ENCODE measurements around the gene MAD1L1. TPM values are rescaled to one million over a fixed set of nuclear protein-coding genes. Genes with fewer than 3 reads are reported as not detected.

The MAD1L1 gene
- total and polyA plus RNA-seq, 2 of the 4 experiments (the other 2 are of a cell fraction) = 29.0 to 40.9 TPM

- TF ChIP-seq MXI1 (IDR thresholded peaks at IDR 0.05; ENCODE audit: borderline replicate concordance, low read depth, low read length) = no peak
Measured at GRCh38 chr7:1814089-1814811, 418.5 kb downstream of the MAD1L1 start (continued).

GRCh38 chr7:1813394-1814088 is 419.2 kb downstream of the MAD1L1 start:
- intact Hi-C loops (cut with micrococcal nuclease) = loop anchor here (5.0 kb wide), 1 partner anchor 146 kb away; no protein-coding TSS in a partner anchor
- dilution Hi-C loops (cut with HindIII; ENCODE audit: low sequenced_read_pairs, unreplicated experiment) = no loop called here
- Histone ChIP-seq H2BK20ac (ENCODE audit: low read depth, low read length) (no peak overlapping the region), H4K20me1 (ENCODE audit: insufficient read depth, low read length) (no peaks in the 10 kb centered on the region; the same call in none of the 2 replicates), H4K5ac (ENCODE audit: low read depth, low read length) (no peak overlapping the region), H3K56ac (ENCODE audit: extremely low read depth, insufficient read depth, low read length) (no peak overlapping the region), H3K9ac (ENCODE audit: low read depth, low read length) (no peak overlapping the region), H3K23ac (ENCODE audit: low read depth, low read length) (no peak overlapping the region), H2AK5ac (ENCODE audit: low read depth, low read length) (no peak overlapping the region), H3K4me1 (ENCODE audit: control insufficient read depth, insufficient read depth, low read length) (peaks cover 2% of the 10 kb centered on the region; the same call in 1 of the 2 replicates), H2AFZ (replicated peaks; ENCODE audit: low read length, poor library complexity) (no peak overlapping the region), H3K36me3 (ENCODE audit: control insufficient read depth, insufficient read depth, low read length) (no peaks in the 10 kb centered on the region), H2BK120ac (ENCODE audit: low read depth, low read length) (no peak overlapping the region), H4K8ac (ENCODE audit: low read depth in 2 of 2, low read length in 2 of 2) (no peak overlapping the region), H3K9me3 (ENCODE audit: control insufficient read depth, insufficient read depth, low read length) (no peaks in the 10 kb centered on the region), H3K4me3 (ENCODE audit: insufficient read depth, low read depth, low read length) (no peak overlapping the region), H4K91ac (ENCODE audit: insufficient read depth, low read depth, low read length) (no peak overlapping the region), H3K4me2 (ENCODE audit: low read depth, low read length) (no peak overlapping the region), H2BK15ac (ENCODE audit: low read depth, low read length) (no peak overlapping the region), H3K14ac (replicated peaks; ENCODE audit: low read depth, low read length) (no peak overlapping the region), H3K27me3 (ENCODE audit: control insufficient read depth, insufficient read depth, low read length) (no peaks in the 10 kb centered on the region), H2AK9ac (replicated peaks; ENCODE audit: low read depth, low read length, poor library complexity) (no peak overlapping the region), H3K4ac (ENCODE audit: low read depth, low read length) (no peak overlapping the region), H3K9me1 (ENCODE audit: insufficient read depth, low read length) (peaks cover 8% of the 10 kb centered on the region), H3K79me1 (ENCODE audit: low read depth in 1 of 2, low read length in 2 of 2) (no peaks in the 10 kb centered on the region; a peak in 1 of 4 replicates), H3K18ac (ENCODE audit: low read depth, low read length) (no peak overlapping the region), H3K27ac (ENCODE audit: insufficient read depth, low read length) (no peak overlapping the region), H2BK5ac (ENCODE audit: low read depth, low read length, poor library complexity, severe bottlenecking) (no peak overlapping the region)
- ChIA-PET POLR2A (ENCODE audit: unreplicated experiment) (no interaction called here), CTCF (interaction anchor here (0.8 kb wide), 1 partner anchor 15 kb away, joined by 3 read pairs; no protein-coding TSS in a partner anchor)
- in situ Hi-C loops (cut with MboI; ENCODE audit: low sequenced_read_pairs) = no loop called here
- TF ChIP-seq MAFK (IDR thresholded peaks at IDR 0.05; ENCODE audit: low read depth, low read length) (no peak), RCOR1 (IDR thresholded peaks at IDR 0.05; ENCODE audit: insufficient replicate concordance, low read length) (no peak), RAD21 (IDR thresholded peaks at IDR 0.05; ENCODE audit: low read length) (no peak), MXI1 (IDR thresholded peaks at IDR 0.05; ENCODE audit: borderline replicate concordance, low read depth, low read length) (no peak), CHD1 (IDR thresholded peaks at IDR 0.05; ENCODE audit: low read depth, low read length) (no peak), CEBPB (IDR thresholded peaks at IDR 0.05; ENCODE audit: low read depth, low read length) (no peak)
- BruUV-seq (replicated peaks) = no TSS peak
- 92% methylated on average over 8 of the region's 18 CpGs; no CpG with 5 or more reads in 1 of the 2 experiments for WGBS, 2 experiments (ENCODE audit: extremely low coverage in 2 of 2, insufficient read length in 1 of 2)
- ATAC-seq (ENCODE audit: low read depth) = no peak
- DNase-seq = no peak
